NCI-H2107 treated with DMSO at 0.1 percent for 48 hours (cell line): ENCODE results near the gene IFT81.
A peak's percentile ranks its signal among the peaks of the same experiment; 100 is the strongest.
"Not testable (repeated sequence)": the region's sequence is repeated elsewhere in the genome, so short reads cannot be mapped to it uniquely, and the experiment has no call there.

Experiments used
- DNase-seq: peaks from one replicate; lab custom pipeline; 2025; ENCODE audit not compliant: unreplicated experiment; lab: John Stamatoyannopoulos, UW

IFT81 gene

GRCh38 chr12:110124269-110124995 is at the start of gene IFT81:
IFT81 (plus strand) TSS chr12:110124357; CDS start chr12:110127381, 3,024 bp downstream.
- peak; percentile 87 for DNase-seq

- no peak for DNase-seq
Observed at GRCh38 chr12:110075880-110076279, 48.3 kb upstream of the IFT81 start.

GRCh38 chr12:110077800-110078199 is 46.4 kb upstream of the IFT81 start:
- DNase-seq: no peak

GRCh38 chr12:110079477-110080400 is 44.4 kb upstream of the IFT81 start:
- DNase-seq: no peak

GRCh38 chr12:110080410-110080809 is 43.7 kb upstream of the IFT81 start:
- no peak for DNase-seq

- no peak for DNase-seq
Observed at GRCh38 chr12:110084314-110085015, 39.7 kb upstream of the IFT81 start.

GRCh38 chr12:110088216-110088615 is 35.9 kb upstream of the IFT81 start:
- DNase-seq: not testable (repeated sequence)

- no peak for DNase-seq
Observed at GRCh38 chr12:110088936-110089335, 35.2 kb upstream of the IFT81 start.

- no peak for DNase-seq
Observed at GRCh38 chr12:110090266-110091135, 33.7 kb upstream of the IFT81 start.

- DNase-seq: no peak
Observed at GRCh38 chr12:110091136-110091711, 32.9 kb upstream of the IFT81 start.

GRCh38 chr12:110093631-110094311 is 30.4 kb upstream of the IFT81 start:
- no peak for DNase-seq

GRCh38 chr12:110100315-110100970 is 23.7 kb upstream of the IFT81 start:
- DNase-seq: peak; percentile 66

GRCh38 chr12:110102255-110102654 is 21.9 kb upstream of the IFT81 start:
- DNase-seq: peak; percentile 9

GRCh38 chr12:110104188-110105094 is 19.7 kb upstream of the IFT81 start:
- DNase-seq: no peak

- no peak for DNase-seq
Observed at GRCh38 chr12:110105159-110105558, 19.0 kb upstream of the IFT81 start.

GRCh38 chr12:110105986-110106385 is 18.2 kb upstream of the IFT81 start:
- DNase-seq: no peak

GRCh38 chr12:110107369-110108281 is 16.5 kb upstream of the IFT81 start:
- no peak for DNase-seq
